SHP77 treated with DMSO at 0.1 percent for 48 hours (cell line): ENCODE data around the gene ECHDC1.
"Not testable (repeated sequence)": the region's sequence is repeated elsewhere in the genome, so short reads cannot be mapped to it uniquely, and the experiment has no call there.

ENCODE experiments used
- DNase-seq: peaks from one replicate; lab custom pipeline; 2025; lab: John Stamatoyannopoulos, UW

The ECHDC1 gene

DNA sequence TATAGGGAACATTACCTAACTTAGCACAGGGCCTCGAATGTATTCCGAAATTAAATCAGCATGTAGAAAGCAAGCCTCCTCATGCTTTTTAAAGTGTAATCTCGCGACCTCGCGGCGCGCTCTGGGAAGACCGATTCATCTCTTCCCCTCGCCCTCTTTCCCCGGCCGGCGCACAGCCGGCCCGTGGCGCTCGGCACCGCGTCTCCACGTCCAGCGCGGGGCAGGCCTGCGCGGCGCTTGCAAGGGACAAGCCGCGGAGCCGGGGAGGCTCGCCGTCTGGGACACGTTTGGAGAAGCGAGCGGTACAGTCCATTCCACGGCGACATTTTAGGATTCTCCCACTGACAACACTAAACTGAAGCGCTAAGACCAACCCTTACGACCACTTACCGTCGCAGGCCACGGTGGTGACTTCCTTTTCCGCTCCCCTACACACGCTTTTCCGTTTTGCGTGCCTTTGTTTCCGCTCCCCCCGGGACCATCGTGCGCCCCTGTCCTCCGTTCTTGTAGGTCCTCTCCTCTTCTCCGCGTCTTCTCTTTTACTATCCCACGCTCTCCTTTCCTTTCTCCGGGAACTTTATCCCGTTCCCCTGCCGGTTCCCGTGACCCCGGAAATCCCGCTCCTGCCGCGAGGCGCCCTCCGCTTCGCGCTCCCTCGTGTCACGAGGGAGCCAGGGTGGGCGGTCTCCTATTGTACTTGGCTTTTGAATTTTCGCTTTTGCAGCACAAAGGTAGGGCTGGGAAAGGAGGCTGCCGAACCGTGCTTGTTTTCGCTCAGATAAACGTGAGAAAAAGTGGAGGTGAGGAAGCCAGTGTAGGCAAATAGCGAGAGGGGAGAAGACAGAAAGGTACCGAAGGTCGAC lies at the start of gene ECHDC1:
ECHDC1 (minus strand) TSS at position 664 of the 863 bp plus-strand sequence. CDS start 12,581 bp downstream, outside the sequence.
- DNase-seq = peak; percentile 73

GRCh38 chr6:127392301-127392700 lies 48.9 kb upstream of the ECHDC1 start:
- DNase-seq = no peak

- no peak for DNase-seq
These were observed 47.9 kb upstream of the ECHDC1 start for GRCh38 chr6:127391094-127391953.

DNA sequence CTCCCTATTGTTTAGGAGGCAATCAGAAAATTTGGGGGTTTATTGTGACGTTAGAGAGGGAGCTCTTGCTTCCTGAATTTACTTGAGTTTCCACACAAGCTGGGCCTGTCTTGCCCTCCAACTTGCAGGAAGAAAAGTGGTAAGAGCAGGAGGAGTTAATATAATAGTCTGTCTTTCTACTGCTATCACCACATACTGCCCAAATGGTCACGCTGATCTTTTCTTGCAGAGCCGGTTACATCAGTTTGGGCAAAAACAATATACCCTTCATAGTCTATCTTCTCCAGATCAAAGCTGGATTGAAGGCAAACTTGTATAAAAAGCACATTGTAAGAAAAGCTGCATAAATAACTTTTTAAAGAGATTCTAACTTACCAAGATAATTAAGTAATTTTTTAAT lies 46.3 kb upstream of the ECHDC1 start:
- DNase-seq = no peak

GRCh38 chr6:127385668-127386430 lies 42.4 kb upstream of the ECHDC1 start:
- DNase-seq = no peak

GRCh38 chr6:127384848-127385247 lies 41.4 kb upstream of the ECHDC1 start:
- DNase-seq = not testable (repeated sequence)

DNA sequence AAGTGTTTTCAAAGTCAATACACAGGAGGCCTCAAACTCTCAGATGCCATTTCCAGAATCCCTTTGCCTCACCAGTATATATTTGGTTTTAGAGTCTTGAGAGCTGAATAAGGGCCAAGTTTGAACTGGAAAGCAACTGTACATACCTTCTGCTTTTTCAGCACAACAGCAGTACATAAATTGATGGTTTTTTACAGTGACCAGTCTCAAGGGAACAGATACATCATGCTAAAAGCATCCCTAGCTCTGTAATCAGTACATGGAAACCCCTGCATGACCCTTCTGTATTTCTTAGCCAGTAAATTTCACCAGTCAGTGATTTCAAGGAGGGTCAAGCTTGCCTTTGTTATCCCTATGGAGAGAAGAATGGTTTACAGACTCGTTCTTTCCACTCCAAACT lies 40.6 kb upstream of the ECHDC1 start:
- DNase-seq = no peak

DNA sequence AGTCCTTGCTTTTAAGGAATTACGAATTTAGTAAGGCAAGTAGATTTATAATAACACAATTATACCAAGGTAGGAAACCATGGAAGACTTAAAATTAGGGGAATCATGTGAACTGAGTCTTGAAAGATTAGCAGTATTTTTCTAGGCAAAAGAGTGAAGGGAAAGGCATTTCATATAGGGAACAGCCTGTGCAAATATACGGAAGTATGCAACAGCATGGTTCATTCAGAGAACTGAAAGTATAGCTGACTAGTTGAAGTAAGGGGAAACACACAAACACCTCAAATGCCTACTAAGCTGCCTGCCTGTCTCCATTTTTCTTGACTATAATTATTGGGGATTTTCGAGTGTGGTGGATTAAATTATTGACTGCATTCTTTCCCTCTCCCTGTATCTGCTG lies 39.0 kb upstream of the ECHDC1 start:
- DNase-seq = no peak

- DNase-seq = no peak
These were observed 38.0 kb upstream of the ECHDC1 start for GRCh38 chr6:127381384-127381783.

GRCh38 chr6:127376685-127377084 lies 33.3 kb upstream of the ECHDC1 start:
- DNase-seq = no peak

- no peak for DNase-seq
These were observed 23.6 kb upstream of the ECHDC1 start for GRCh38 chr6:127367023-127367375.

- DNase-seq = no peak
These were observed 23.0 kb upstream of the ECHDC1 start for GRCh38 chr6:127366282-127367022.

GRCh38 chr6:127365874-127366273 lies 22.5 kb upstream of the ECHDC1 start:
- DNase-seq = no peak

DNA sequence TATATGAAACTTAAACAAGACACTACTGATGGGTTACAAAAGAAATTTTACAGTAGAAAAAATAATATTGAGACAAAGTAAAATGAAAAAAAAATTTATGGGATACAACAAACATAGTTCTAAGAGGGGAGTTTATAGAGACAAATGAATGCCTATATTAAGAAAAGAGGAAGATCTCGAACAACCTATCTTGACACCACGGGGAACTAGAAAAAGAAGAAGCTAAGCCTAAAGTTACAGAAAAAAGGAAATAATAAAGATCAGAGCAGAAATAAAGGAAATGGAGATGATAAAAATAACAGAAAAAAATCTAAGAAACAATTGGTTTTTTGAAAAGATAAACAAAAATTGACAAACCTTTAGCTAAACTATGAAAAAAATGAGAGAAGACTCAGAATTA lies 9.1 kb upstream of the ECHDC1 start:
- DNase-seq = no peak

GRCh38 chr6:127349980-127350379 lies 6.6 kb upstream of the ECHDC1 start:
- no peak for DNase-seq

GRCh38 chr6:127348028-127348661 lies 4.7 kb upstream of the ECHDC1 start:
- no peak for DNase-seq

- no peak for DNase-seq
These were observed 3.8 kb upstream of the ECHDC1 start for GRCh38 chr6:127347178-127347577.

DNA sequence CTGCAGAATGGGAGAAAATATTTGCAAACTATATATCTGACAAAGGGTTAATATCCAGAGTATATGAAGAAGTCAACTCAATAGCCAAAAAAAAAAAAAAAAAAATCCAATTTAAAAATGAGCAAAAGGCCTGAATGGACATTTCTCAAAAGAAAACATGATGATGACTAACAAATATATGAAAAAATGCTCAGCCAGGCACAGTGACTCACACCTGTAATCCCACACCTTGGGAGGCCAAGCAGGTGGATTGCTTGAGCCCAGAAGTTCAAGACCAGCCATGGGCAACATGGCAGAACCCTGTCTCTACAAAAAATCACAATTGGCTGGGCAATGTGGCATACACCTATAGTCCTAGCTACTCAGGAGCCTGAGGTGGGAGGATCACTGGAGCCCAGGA lies 2.1 kb upstream of the ECHDC1 start:
- no peak for DNase-seq

GRCh38 chr6:127343809-127344659 lies 625 bp upstream of the ECHDC1 start:
- no peak for DNase-seq

DNA sequence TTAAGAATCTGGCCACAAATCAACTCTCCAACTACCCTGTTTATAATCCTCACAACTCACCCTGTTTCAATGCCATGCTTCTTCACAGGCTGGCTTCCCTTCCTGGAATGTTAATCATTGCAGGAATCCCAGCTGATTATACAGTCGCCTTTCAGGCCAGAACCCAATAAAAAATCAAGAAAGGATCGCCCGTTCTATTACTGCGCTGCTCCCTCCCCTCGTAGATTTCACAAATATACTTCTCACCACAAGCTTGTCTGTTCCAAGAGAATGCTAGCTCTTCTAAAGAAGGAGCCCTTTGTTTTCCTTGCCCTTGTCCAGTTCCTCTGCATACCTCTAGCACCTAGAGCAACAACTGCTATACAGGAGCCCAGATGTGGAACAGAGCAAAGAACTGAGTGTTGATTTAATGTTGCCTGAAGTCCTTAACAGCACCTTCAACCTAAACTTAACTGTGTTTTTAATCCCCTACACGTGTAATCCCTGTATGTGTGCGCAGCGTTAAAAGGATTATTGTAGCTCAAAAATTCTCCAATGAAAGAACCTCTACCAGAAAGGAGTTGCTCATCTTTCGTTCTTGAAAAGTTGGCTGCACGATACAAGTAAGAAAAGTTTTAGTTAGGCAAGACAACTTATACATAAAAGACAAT lies 988 bp downstream of the ECHDC1 start:
- DNase-seq = no peak
